Measurements from ENCODE around the gene KRT8.

DNA sequence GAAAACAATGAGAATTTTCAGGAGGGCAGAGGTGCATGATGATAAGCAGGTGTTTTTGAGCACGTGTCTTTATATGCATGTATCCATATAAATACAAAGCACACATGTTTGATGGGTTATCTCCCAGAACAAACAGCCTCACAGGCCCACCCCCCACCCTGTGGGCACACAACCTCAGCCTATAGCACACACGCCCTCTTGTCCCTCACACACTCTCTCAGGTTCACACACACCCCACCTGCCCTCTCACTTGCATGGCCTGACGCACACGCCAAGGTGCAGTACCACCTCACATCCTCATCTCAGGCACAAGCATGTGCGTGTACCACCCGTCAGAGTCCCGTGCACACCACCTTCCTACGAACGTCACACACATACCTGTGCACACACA is 8.6 kb upstream of the KRT8 start:
- TF ChIP-seq, protein P1, sequence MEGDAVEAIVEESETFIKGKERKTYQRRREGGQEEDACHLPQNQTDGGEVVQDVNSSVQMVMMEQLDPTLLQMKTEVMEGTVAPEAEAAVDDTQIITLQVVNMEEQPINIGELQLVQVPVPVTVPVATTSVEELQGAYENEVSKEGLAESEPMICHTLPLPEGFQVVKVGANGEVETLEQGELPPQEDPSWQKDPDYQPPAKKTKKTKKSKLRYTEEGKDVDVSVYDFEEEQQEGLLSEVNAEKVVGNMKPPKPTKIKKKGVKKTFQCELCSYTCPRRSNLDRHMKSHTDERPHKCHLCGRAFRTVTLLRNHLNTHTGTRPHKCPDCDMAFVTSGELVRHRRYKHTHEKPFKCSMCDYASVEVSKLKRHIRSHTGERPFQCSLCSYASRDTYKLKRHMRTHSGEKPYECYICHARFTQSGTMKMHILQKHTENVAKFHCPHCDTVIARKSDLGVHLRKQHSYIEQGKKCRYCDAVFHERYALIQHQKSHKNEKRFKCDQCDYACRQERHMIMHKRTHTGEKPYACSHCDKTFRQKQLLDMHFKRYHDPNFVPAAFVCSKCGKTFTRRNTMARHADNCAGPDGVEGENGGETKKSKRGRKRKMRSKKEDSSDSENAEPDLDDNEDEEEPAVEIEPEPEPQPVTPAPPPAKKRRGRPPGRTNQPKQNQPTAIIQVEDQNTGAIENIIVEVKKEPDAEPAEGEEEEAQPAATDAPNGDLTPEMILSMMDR (IDR thresholded peaks at IDR 0.05; ENCODE audit: poor library complexity, severe bottlenecking): no peak
- TF ChIP-seq RAD21 (conservative IDR thresholded peaks at IDR 0.05) (no peak), POLR2AphosphoS5 (IDR thresholded peaks at IDR 0.05) (no peak), SMC3 (conservative IDR thresholded peaks at IDR 0.05; ENCODE audit: poor library complexity) (no peak), EZH2 (IDR thresholded peaks at IDR 0.05; ENCODE audit: borderline replicate concordance, insufficient read depth, low read length, poor library complexity, severe bottlenecking) (no peak)
- TF ChIP-seq, protein P2, sequence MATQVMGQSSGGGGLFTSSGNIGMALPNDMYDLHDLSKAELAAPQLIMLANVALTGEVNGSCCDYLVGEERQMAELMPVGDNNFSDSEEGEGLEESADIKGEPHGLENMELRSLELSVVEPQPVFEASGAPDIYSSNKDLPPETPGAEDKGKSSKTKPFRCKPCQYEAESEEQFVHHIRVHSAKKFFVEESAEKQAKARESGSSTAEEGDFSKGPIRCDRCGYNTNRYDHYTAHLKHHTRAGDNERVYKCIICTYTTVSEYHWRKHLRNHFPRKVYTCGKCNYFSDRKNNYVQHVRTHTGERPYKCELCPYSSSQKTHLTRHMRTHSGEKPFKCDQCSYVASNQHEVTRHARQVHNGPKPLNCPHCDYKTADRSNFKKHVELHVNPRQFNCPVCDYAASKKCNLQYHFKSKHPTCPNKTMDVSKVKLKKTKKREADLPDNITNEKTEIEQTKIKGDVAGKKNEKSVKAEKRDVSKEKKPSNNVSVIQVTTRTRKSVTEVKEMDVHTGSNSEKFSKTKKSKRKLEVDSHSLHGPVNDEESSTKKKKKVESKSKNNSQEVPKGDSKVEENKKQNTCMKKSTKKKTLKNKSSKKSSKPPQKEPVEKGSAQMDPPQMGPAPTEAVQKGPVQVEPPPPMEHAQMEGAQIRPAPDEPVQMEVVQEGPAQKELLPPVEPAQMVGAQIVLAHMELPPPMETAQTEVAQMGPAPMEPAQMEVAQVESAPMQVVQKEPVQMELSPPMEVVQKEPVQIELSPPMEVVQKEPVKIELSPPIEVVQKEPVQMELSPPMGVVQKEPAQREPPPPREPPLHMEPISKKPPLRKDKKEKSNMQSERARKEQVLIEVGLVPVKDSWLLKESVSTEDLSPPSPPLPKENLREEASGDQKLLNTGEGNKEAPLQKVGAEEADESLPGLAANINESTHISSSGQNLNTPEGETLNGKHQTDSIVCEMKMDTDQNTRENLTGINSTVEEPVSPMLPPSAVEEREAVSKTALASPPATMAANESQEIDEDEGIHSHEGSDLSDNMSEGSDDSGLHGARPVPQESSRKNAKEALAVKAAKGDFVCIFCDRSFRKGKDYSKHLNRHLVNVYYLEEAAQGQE (IDR thresholded peaks at IDR 0.05; ENCODE audit: borderline replicate concordance): no peak
